ENCODE data around the gene TSTD2. TPM values are rescaled to one million over a fixed set of nuclear protein-coding genes. Genes with fewer than 3 reads are reported as not detected.
A peak's percentile ranks its signal among the peaks of the same experiment; 100 is the strongest.

Gene TSTD2
- total RNA-seq, 4 donors from 2014 or later = 9.6 to 17.2 (median 12.7) TPM

DNA sequence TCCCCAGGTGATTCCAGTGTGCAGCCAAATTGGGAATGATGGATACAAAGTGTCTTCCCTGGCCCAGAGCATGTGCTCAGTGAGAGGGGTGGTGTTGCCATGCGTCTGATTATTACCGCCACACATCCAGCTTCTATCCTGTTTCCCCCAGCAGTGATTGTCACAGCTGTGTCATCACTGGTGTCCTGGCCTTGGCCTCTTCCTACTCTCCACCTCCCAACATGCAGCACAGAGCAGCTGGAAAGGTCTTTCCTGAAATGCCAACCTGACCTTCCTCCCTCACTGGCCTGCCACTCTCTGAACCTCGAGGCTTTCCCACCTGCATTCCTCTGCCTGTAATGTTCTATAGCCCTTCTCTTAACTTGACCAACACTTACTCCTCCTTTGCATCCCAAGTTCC is 71.7 kb downstream of the TSTD2 start:
- H3K4me1 ChIP-seq = peaks cover 47% of the 10 kb centered on the region
- no peaks in the 10 kb centered on the region for H3K9me3 ChIP-seq
- TF ChIP-seq EP300 (IDR thresholded peaks at IDR 0.05) = no peak
- TF ChIP-seq POLR2AphosphoS5 (IDR thresholded peaks at IDR 0.05) = no peak
- TF ChIP-seq, protein P1, sequence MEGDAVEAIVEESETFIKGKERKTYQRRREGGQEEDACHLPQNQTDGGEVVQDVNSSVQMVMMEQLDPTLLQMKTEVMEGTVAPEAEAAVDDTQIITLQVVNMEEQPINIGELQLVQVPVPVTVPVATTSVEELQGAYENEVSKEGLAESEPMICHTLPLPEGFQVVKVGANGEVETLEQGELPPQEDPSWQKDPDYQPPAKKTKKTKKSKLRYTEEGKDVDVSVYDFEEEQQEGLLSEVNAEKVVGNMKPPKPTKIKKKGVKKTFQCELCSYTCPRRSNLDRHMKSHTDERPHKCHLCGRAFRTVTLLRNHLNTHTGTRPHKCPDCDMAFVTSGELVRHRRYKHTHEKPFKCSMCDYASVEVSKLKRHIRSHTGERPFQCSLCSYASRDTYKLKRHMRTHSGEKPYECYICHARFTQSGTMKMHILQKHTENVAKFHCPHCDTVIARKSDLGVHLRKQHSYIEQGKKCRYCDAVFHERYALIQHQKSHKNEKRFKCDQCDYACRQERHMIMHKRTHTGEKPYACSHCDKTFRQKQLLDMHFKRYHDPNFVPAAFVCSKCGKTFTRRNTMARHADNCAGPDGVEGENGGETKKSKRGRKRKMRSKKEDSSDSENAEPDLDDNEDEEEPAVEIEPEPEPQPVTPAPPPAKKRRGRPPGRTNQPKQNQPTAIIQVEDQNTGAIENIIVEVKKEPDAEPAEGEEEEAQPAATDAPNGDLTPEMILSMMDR (IDR thresholded peaks at IDR 0.05) = no peak
- no peak for TF ChIP-seq POLR2A (IDR thresholded peaks at IDR 0.05)
- H3K4me3 ChIP-seq = no peak overlapping the region
- no peaks in the 10 kb centered on the region for H3K36me3 ChIP-seq
- no peaks in the 10 kb centered on the region for H3K27me3 ChIP-seq
- WGBS = 82% methylated on average over 3 of the region's 3 CpGs
- no peak for DNase-seq (ENCODE audit: low spot score in 2 of 2)
- H3K27ac ChIP-seq = no peak overlapping the region

GRCh38 chr9:97560851-97561250 is 72.3 kb downstream of the TSTD2 start:
- H3K4me1 ChIP-seq = peaks cover 50% of the 10 kb centered on the region
- no peaks in the 10 kb centered on the region for H3K36me3 ChIP-seq
- no peak overlapping the region for H3K27ac ChIP-seq
- no peak overlapping the region for H3K4me3 ChIP-seq
- H3K9me3 ChIP-seq = no peaks in the 10 kb centered on the region
- no peak for DNase-seq (ENCODE audit: low spot score in 2 of 2)
- TF ChIP-seq POLR2A (IDR thresholded peaks at IDR 0.05) (no peak), EP300 (IDR thresholded peaks at IDR 0.05) (no peak), POLR2AphosphoS5 (IDR thresholded peaks at IDR 0.05) (no peak)
- TF ChIP-seq, protein P1 (IDR thresholded peaks at IDR 0.05) = no peak
- no peaks in the 10 kb centered on the region for H3K27me3 ChIP-seq

DNA sequence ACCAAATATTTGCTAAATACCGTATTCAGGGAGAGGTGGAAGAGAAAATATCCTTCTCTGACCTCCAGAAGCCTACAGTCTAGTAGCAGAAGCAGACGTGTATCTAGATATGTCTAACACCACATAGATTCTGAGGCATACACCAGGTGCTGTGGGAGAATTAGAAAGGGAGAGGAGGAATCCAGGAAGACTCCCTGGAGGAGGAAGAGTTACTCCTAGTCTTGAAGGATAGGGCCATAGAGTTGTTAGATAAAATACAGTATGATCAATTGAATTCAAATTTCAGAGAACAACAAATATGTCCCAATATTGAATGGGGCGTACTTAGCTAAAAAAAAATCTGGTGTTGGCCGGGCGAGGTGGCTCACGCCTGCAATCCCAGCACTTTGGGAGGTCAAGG is 73.0 kb downstream of the TSTD2 start:
- Histone ChIP-seq H3K9me3 (no peaks in the 10 kb centered on the region), H3K27ac (no peak overlapping the region), H3K36me3 (no peaks in the 10 kb centered on the region), H3K4me3 (no peak overlapping the region), H3K27me3 (no peaks in the 10 kb centered on the region), H3K4me1 (peaks cover 50% of the 10 kb centered on the region)
- no peak for TF ChIP-seq POLR2AphosphoS5 (IDR thresholded peaks at IDR 0.05)
- TF ChIP-seq, protein P1 (IDR thresholded peaks at IDR 0.05) = no peak
- no peak for TF ChIP-seq EP300 (IDR thresholded peaks at IDR 0.05)
- TF ChIP-seq POLR2A (IDR thresholded peaks at IDR 0.05) = no peak
- 94% methylated on average over 6 of the region's 6 CpGs for WGBS
- no peak for DNase-seq (ENCODE audit: low spot score in 2 of 2)

GRCh38 chr9:97559111-97559514 is 74.1 kb downstream of the TSTD2 start:
- no peak overlapping the region for H3K4me3 ChIP-seq
- no peaks in the 10 kb centered on the region for H3K9me3 ChIP-seq
- TF ChIP-seq EP300 (IDR thresholded peaks at IDR 0.05) = no peak
- TF ChIP-seq, protein P1 (IDR thresholded peaks at IDR 0.05) = no peak
- TF ChIP-seq POLR2A (IDR thresholded peaks at IDR 0.05) = no peak
- no peak for TF ChIP-seq POLR2AphosphoS5 (IDR thresholded peaks at IDR 0.05)
- H3K4me1 ChIP-seq = peaks cover 42% of the 10 kb centered on the region
- WGBS = 77% methylated on average over 10 of the region's 10 CpGs
- H3K27ac ChIP-seq = no peak overlapping the region
- no peaks in the 10 kb centered on the region for H3K27me3 ChIP-seq
- no peak for DNase-seq (ENCODE audit: low spot score in 2 of 2)
- no peaks in the 10 kb centered on the region for H3K36me3 ChIP-seq

GRCh38 chr9:97558701-97559101 is 74.5 kb downstream of the TSTD2 start:
- no peak overlapping the region for H3K4me3 ChIP-seq
- H3K36me3 ChIP-seq = no peaks in the 10 kb centered on the region
- peaks cover 38% of the 10 kb centered on the region for H3K4me1 ChIP-seq
- TF ChIP-seq, protein P1 (IDR thresholded peaks at IDR 0.05) = no peak
- no peak for TF ChIP-seq EP300 (IDR thresholded peaks at IDR 0.05)
- TF ChIP-seq POLR2A (IDR thresholded peaks at IDR 0.05) = no peak
- no peak for TF ChIP-seq POLR2AphosphoS5 (IDR thresholded peaks at IDR 0.05)
- no peaks in the 10 kb centered on the region for H3K9me3 ChIP-seq
- peak overlapping the region; percentile 79 for H3K27ac ChIP-seq
- DNase-seq (ENCODE audit: low spot score in 2 of 2) = no peak
- peaks cover 3% of the 10 kb centered on the region for H3K27me3 ChIP-seq
- 69% methylated on average over 3 of the region's 3 CpGs for WGBS
